Measurements from ENCODE around the gene SACM1L. TPM values are rescaled to one million over a fixed set of nuclear protein-coding genes. Genes with fewer than 3 reads are reported as not detected.

The SACM1L gene
- total and polyA plus RNA-seq, 2 of the 4 experiments (the other 2 are of a cell fraction) = 19.0 to 40.9 TPM

GRCh38 chr3:45760878-45761711, 71.9 kb downstream of the SACM1L start:
- dilution Hi-C loops (cut with HindIII; ENCODE audit: low sequenced_read_pairs, unreplicated experiment) (no loop called here), intact Hi-C loops (cut with micrococcal nuclease) (loop anchor here (1.0 to 5.0 kb wide), 5 partner anchors 72 to 616 kb away; no protein-coding TSS in a partner anchor), in situ Hi-C loops (cut with MboI; ENCODE audit: low sequenced_read_pairs) (loop anchor here (5.0 kb wide), 2 partner anchors 171 to 316 kb away; no protein-coding TSS in a partner anchor)
- Histone ChIP-seq H3K9ac (ENCODE audit: low read depth, low read length) (no peak overlapping the region), H4K5ac (ENCODE audit: low read depth, low read length) (no peak overlapping the region), H3K4me2 (ENCODE audit: low read depth, low read length) (no peak overlapping the region), H3K56ac (ENCODE audit: extremely low read depth, insufficient read depth, low read length) (no peak overlapping the region), H3K4ac (ENCODE audit: low read depth, low read length) (no peak overlapping the region), H3K14ac (replicated peaks; ENCODE audit: low read depth, low read length) (no peak overlapping the region), H3K4me3 (ENCODE audit: insufficient read depth, low read depth, low read length) (no peak overlapping the region), H2BK15ac (ENCODE audit: low read depth, low read length) (no peak overlapping the region), H3K9me3 (ENCODE audit: control insufficient read depth, insufficient read depth, low read length) (peaks cover 2% of the 10 kb centered on the region; the same call in 1 of the 2 replicates), H4K8ac (ENCODE audit: low read depth in 2 of 2, low read length in 2 of 2) (no peak overlapping the region; a peak in 1 of 4 replicates), H4K20me1 (ENCODE audit: insufficient read depth, low read length) (no peaks in the 10 kb centered on the region), H3K18ac (ENCODE audit: low read depth, low read length) (no peak overlapping the region), H2AFZ (replicated peaks; ENCODE audit: low read length, poor library complexity) (peak overlapping the region; percentile 92), H2BK20ac (ENCODE audit: low read depth, low read length) (no peak overlapping the region), H2BK5ac (ENCODE audit: low read depth, low read length, poor library complexity, severe bottlenecking) (no peak overlapping the region), H3K79me1 (ENCODE audit: low read depth in 1 of 2, low read length in 2 of 2) (no peaks in the 10 kb centered on the region), H2BK120ac (ENCODE audit: low read depth, low read length) (no peak overlapping the region), H4K91ac (ENCODE audit: insufficient read depth, low read depth, low read length) (no peak overlapping the region), H3K9me1 (ENCODE audit: insufficient read depth, low read length) (no peaks in the 10 kb centered on the region), H3K23ac (ENCODE audit: low read depth, low read length) (no peak overlapping the region), H3K36me3 (ENCODE audit: control insufficient read depth, insufficient read depth, low read length) (no peaks in the 10 kb centered on the region), H2AK5ac (ENCODE audit: low read depth, low read length) (no peak overlapping the region; the same call in 1 of the 2 replicates), H3K4me1 (ENCODE audit: control insufficient read depth, insufficient read depth, low read length) (no peaks in the 10 kb centered on the region), H3K27me3 (ENCODE audit: control insufficient read depth, insufficient read depth, low read length) (peaks cover 12% of the 10 kb centered on the region), H3K27ac (ENCODE audit: insufficient read depth, low read length) (no peak overlapping the region), H2AK9ac (replicated peaks; ENCODE audit: low read depth, low read length, poor library complexity) (peak overlapping the region; percentile 87)
- ChIA-PET POLR2A (ENCODE audit: unreplicated experiment) (interaction anchor here (0.6 kb wide), 3 partner anchors 72 to 182 kb away, joined by 3 to 5 read pairs (median 4); partner anchors contain the start of genes CXCR6 and SACM1L), CTCF (interaction anchor here (0.8 to 1.7 kb wide), 4 partner anchors 146 to 317 kb away, joined by 3 to 5 read pairs (median 4); no protein-coding TSS in a partner anchor)
- no TSS peak for BruUV-seq (replicated peaks)
- 11% methylated on average over 4 of the region's 14 CpGs; no CpG with 5 or more reads in 1 of the 2 experiments for WGBS, 2 experiments (ENCODE audit: extremely low coverage in 2 of 2, insufficient read length in 1 of 2)
- TF ChIP-seq CHD1 (IDR thresholded peaks at IDR 0.05; ENCODE audit: low read depth, low read length) (no peak), MAFK (IDR thresholded peaks at IDR 0.05; ENCODE audit: low read depth, low read length) (no peak), RAD21 (IDR thresholded peaks at IDR 0.05; ENCODE audit: low read length) (peak; percentile 93), SMC3 (IDR thresholded peaks at IDR 0.05; ENCODE audit: low read depth, low read length) (peak; percentile 88), CTCF (conservative IDR thresholded peaks at IDR 0.05; ENCODE audit: low read depth, low read length) (peak; percentile 90)
- DNase-seq (peak; percentile 76), ATAC-seq (ENCODE audit: low read depth) (peak; percentile 99)

Measured in IMR-90 (cell line).